Measurements from ENCODE around the gene YPEL3. TPM values are rescaled to one million over a fixed set of nuclear protein-coding genes. Genes with fewer than 3 reads are reported as not detected.

YPEL3 gene
- total RNA-seq, 2 donors from 2014 or later = 129 to 140 TPM

- H3K4me3 ChIP-seq = no peak overlapping the region
- no peak for DNase-seq (ENCODE audit: low spot score)
- H3K36me3 ChIP-seq = no peaks in the 10 kb centered on the region
- H3K4me1 ChIP-seq = no peaks in the 10 kb centered on the region
- no peak for TF ChIP-seq CTCF (IDR thresholded peaks at IDR 0.05)
- no peaks in the 10 kb centered on the region for H3K27me3 ChIP-seq
- no peak overlapping the region for H3K27ac ChIP-seq
- H3K9me3 ChIP-seq = no peaks in the 10 kb centered on the region
These were observed 46.8 kb upstream of the YPEL3 start for GRCh38 chr16:30142672-30143346.

- no peak overlapping the region for H3K4me3 ChIP-seq
- H3K27me3 ChIP-seq = no peaks in the 10 kb centered on the region
- no peaks in the 10 kb centered on the region for H3K36me3 ChIP-seq
- H3K27ac ChIP-seq = no peak overlapping the region
- no peak for DNase-seq (ENCODE audit: low spot score)
- no peak for TF ChIP-seq CTCF (IDR thresholded peaks at IDR 0.05)
- H3K4me1 ChIP-seq = no peaks in the 10 kb centered on the region
- H3K9me3 ChIP-seq = no peaks in the 10 kb centered on the region
These were observed 45.7 kb upstream of the YPEL3 start for GRCh38 chr16:30141750-30142149.

- Histone ChIP-seq H3K4me3 (no peak overlapping the region), H3K9me3 (no peaks in the 10 kb centered on the region), H3K27ac (no peak overlapping the region), H3K36me3 (no peaks in the 10 kb centered on the region), H3K4me1 (no peaks in the 10 kb centered on the region), H3K27me3 (no peaks in the 10 kb centered on the region)
- no peak for TF ChIP-seq CTCF (IDR thresholded peaks at IDR 0.05)
- DNase-seq (ENCODE audit: low spot score) = no peak
These were observed 43.8 kb upstream of the YPEL3 start for GRCh38 chr16:30139583-30140481.

GRCh38 chr16:30137897-30138296 is 41.9 kb upstream of the YPEL3 start:
- Histone ChIP-seq H3K4me1 (no peaks in the 10 kb centered on the region), H3K9me3 (no peaks in the 10 kb centered on the region), H3K27me3 (no peaks in the 10 kb centered on the region), H3K4me3 (no peak overlapping the region), H3K27ac (no peak overlapping the region), H3K36me3 (no peaks in the 10 kb centered on the region)
- no peak for TF ChIP-seq CTCF (IDR thresholded peaks at IDR 0.05)
- DNase-seq (ENCODE audit: low spot score) = no peak

GRCh38 chr16:30136971-30137605 is 41.1 kb upstream of the YPEL3 start:
- no peaks in the 10 kb centered on the region for H3K4me1 ChIP-seq
- no peak for DNase-seq (ENCODE audit: low spot score)
- no peaks in the 10 kb centered on the region for H3K27me3 ChIP-seq
- H3K27ac ChIP-seq = no peak overlapping the region
- no peak for TF ChIP-seq CTCF (IDR thresholded peaks at IDR 0.05)
- H3K4me3 ChIP-seq = no peak overlapping the region
- H3K9me3 ChIP-seq = no peaks in the 10 kb centered on the region
- H3K36me3 ChIP-seq = no peaks in the 10 kb centered on the region

All from right atrium auricular region (tissue), 2 donors.